GM10248 (cell line): ENCODE results near the gene GUF1.

Experiments used
- CTCF ChIA-PET: fragments of 300-600 bp; sonication (Branson Sonifier 250); formaldehyde crosslinking; extraction: SDS; loops from one replicate; lab custom pipeline; 2021; ENCODE audit warnings: antibody characterized with exemption; lab: Yijun Ruan, JAX
- POLR2A ChIA-PET: fragments of 350-650 bp; sonication (Branson Sonifier 250); formaldehyde crosslinking; extraction: SDS; loops from one replicate; lab custom pipeline; 2020; ENCODE audit warnings: antibody characterized with exemption; lab: Yijun Ruan, JAX
- DNase-seq: peaks from one replicate; pipeline ENCODE4 v3.0.0; 2012; ENCODE audit errors: extremely low spot score
- CTCF ChIP-seq: IDR thresholded peaks from 2 replicates; pipeline ENCODE4 v1.5.1; 2012; ENCODE audit warnings: mild to moderate bottlenecking, low read depth; ENCODE audit errors: extremely low read depth, missing control alignments, control extremely low read depth

Gene GUF1

GRCh38 chr4:44736900-44737299, 58.7 kb downstream of the GUF1 start:
- ChIA-PET CTCF (interaction anchor here (0.7 kb wide), 1 partner anchor 43 kb away, joined by 3 read pairs; no protein-coding TSS in a partner anchor), POLR2A (interaction anchor here (0.5 kb wide), 1 partner anchor 208 kb away, joined by 3 read pairs; no protein-coding TSS in a partner anchor)
- DNase-seq = no peak
- TF ChIP-seq CTCF = no peak

- ChIA-PET CTCF (no interaction called here), POLR2A (no interaction called here)
- peak; percentile 2 for DNase-seq
- TF ChIP-seq CTCF = no peak
Observed at GRCh38 chr4:44738615-44739014, 60.4 kb downstream of the GUF1 start.

- CTCF ChIA-PET = interaction anchor here (1.6 kb wide), 1 partner anchor 11 kb away, joined by 3 read pairs; no protein-coding TSS in a partner anchor
- DNase-seq = no peak
- TF ChIP-seq CTCF = no peak
- POLR2A ChIA-PET = no interaction called here
Observed at GRCh38 chr4:44740201-44740600, 62.0 kb downstream of the GUF1 start.
